ENCODE data around the gene RAB3A.

Gene RAB3A

GRCh38 chr19:18152442-18152816 is 51.4 kb downstream of the RAB3A start (continued):
- TF ChIP-seq INSM2 (tag by site-specific recombination; IDR thresholded peaks at IDR 0.05), result no peak
- TF ChIP-seq PRDM4 (tag by site-specific recombination; IDR thresholded peaks at IDR 0.05), result 0 out of 2 replicates have a peak, but pooled peaks have one; percentile 1
- peak; percentile 61; the same call in 1 of the 2 replicates for TF ChIP-seq BCL11B (tag by site-specific recombination; IDR thresholded peaks at IDR 0.05; ENCODE audit: low read depth)
- peak; percentile 56; the same call in 1 of the 2 replicates for TF ChIP-seq ZNF121 (tag by site-specific recombination; IDR thresholded peaks at IDR 0.05)
- TF ChIP-seq ZEB2 (tag by site-specific recombination; IDR thresholded peaks at IDR 0.05), result peak; percentile 51
- TF ChIP-seq ZNF704 (tag by site-specific recombination; IDR thresholded peaks at IDR 0.05), result no peak
- no peak for TF ChIP-seq ZNF416 (tag by site-specific recombination; IDR thresholded peaks at IDR 0.05)
- TF ChIP-seq ZNF654 (tag by site-specific recombination; IDR thresholded peaks at IDR 0.05; ENCODE audit: low read depth), result 0 out of 2 replicates have a peak, but pooled peaks have one; percentile 4

GRCh38 chr19:18150776-18151624 is 52.8 kb downstream of the RAB3A start:
- POLR2A ChIA-PET, result interaction anchor here (1.2 to 1.8 kb wide), 2 partner anchors 33 to 131 kb away, joined by 3 to 7 read pairs; partner anchors contain the start of gene JUND
- H3K27ac ChIP-seq (ENCODE audit: extremely low read depth, low read depth, low read length), result no peak overlapping the region
- H3K36me3 ChIP-seq (ENCODE audit: control insufficient read depth in 2 of 2, insufficient read depth in 1 of 2, low read length in 2 of 2), result peaks cover 0 to 15% of the 10 kb centered on the region in 2 experiments; a peak in 1 of 3 replicates
- no peaks in the 10 kb centered on the region; the same call in 1 of the 2 replicates for H3K4me1 ChIP-seq (ENCODE audit: control insufficient read depth, insufficient read depth, low read length)
- CTCF ChIA-PET, result interaction anchor here (0.7 to 2.9 kb wide), 9 partner anchors 8 to 320 kb away, joined by 3 to 24 read pairs (median 4); no protein-coding TSS in a partner anchor
- H3K4me3 ChIP-seq (ENCODE audit: low read depth, low read length), result no peak overlapping the region
- no peaks in the 10 kb centered on the region for H3K9me3 ChIP-seq (ENCODE audit: control insufficient read depth, insufficient read depth, low read depth, low read length)
- TF ChIP-seq KLF16 (tag by site-specific recombination; IDR thresholded peaks at IDR 0.05) (no peak), SP3 (tag by site-specific recombination; IDR thresholded peaks at IDR 0.05) (no peak), REST (tag by site-specific recombination; IDR thresholded peaks at IDR 0.05) (peak; percentile 65), ZNF23 (tag by site-specific recombination; IDR thresholded peaks at IDR 0.05; ENCODE audit: borderline replicate concordance) (no peak), KLF1 (tag by site-specific recombination; IDR thresholded peaks at IDR 0.05) (no peak), ZNF146 (tag by site-specific recombination; IDR thresholded peaks at IDR 0.05) (no peak), ZNF621 (tag by site-specific recombination; IDR thresholded peaks at IDR 0.05) (no peak), ZNF518A (tag by site-specific recombination; conservative IDR thresholded peaks at IDR 0.05; ENCODE audit: low read depth) (no peak), ZNF692 (tag by site-specific recombination; IDR thresholded peaks at IDR 0.05) (no peak), BCL11A (tag by site-specific recombination; IDR thresholded peaks at IDR 0.05; ENCODE audit: low read depth) (no peak), ZNF391 (tag by site-specific recombination; IDR thresholded peaks at IDR 0.05; ENCODE audit: borderline replicate concordance, low read depth) (no peak)

Data from HEK293 (cell line).